ENCODE measurements around the gene GRK5. TPM values are rescaled to one million over a fixed set of nuclear protein-coding genes. Genes with fewer than 3 reads are reported as not detected.
A peak's percentile ranks its signal among the peaks of the same experiment; 100 is the strongest.

Gene GRK5
- total RNA-seq, 1 experiment from 2014 or later: 1.2 TPM

DNA sequence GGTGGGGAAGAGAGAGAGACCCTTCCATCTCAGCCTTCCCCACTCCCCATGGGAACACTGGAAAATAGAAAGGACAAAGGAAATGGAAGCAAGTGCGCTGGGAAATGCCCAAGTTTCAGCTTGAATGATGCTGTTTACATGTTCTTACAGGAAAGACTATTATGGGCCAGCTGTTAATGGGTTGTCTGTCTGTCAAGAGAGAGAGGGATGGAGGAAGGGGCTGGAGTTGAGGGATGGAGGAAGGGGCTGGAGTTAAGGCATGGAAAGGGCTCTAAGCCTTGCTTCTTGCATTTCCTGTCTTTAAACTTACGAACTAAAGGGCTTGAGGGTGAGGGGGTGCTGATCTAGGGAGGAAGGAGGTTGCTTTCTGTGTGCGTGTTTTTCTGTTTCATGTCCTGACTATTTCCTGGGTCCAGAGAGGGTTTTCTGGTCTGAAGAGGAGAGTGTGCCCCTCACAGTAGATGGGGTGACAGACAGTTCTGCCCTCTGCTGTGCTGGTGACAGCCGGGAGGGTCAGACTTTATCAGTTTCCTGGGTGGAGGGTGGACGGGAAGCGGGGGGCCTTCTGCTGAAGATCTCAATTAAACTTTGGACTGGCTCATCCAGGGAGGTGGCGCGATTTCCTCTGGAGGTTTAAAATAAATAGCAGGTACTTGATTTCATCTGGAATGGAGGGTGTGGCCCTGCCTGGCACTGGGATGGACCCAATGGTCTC is 30.5 kb downstream of the GRK5 start:
- Mint-ChIP-seq H3K27me3 (ENCODE audit: low read depth) (no peaks in the 10 kb centered on the region; the same call in 1 of the 2 replicates), H3K27ac (peak overlapping the region in 1 of 3 experiments; percentile 19; a peak in 1 of 7 replicates), H3K4me3 (peak overlapping the region in 1 of 2 experiments; percentile 8; a peak in 3 of 5 replicates), H3K36me3 (ENCODE audit: insufficient read depth in 1 of 3, low read depth in 3 of 3) (no peaks in the 10 kb centered on the region), H3K9me3 (peaks cover 2 to 3% of the 10 kb centered on the region in 2 experiments; a peak in 3 of 5 replicates), H3K4me1 (peaks cover 33 to 40% of the 10 kb centered on the region in 2 experiments)
- H3K79me2 ChIP-seq (ENCODE audit: insufficient read depth, low read length): no peaks in the 10 kb centered on the region
- no peak overlapping the region for H3K14ac ChIP-seq (ENCODE audit: insufficient read depth, low read length)
- H3K9ac ChIP-seq (ENCODE audit: extremely low read depth, insufficient read length, low read length): no peak overlapping the region
- H3K4me1 ChIP-seq (ENCODE audit: insufficient read depth, low read length): peaks cover 3% of the 10 kb centered on the region; the same call in 1 of the 2 replicates
- H4K91ac ChIP-seq (ENCODE audit: insufficient read length, low read depth, low read length): no peak overlapping the region
- no peak overlapping the region for H2BK20ac ChIP-seq (ENCODE audit: low read depth, low read length, poor library complexity, severe bottlenecking)
- no peak overlapping the region for H3K4me2 ChIP-seq (ENCODE audit: insufficient read depth, insufficient read length, low read length)
- H3K9me3 ChIP-seq (ENCODE audit: control insufficient read depth, low read depth, low read length): no peaks in the 10 kb centered on the region
- H4K20me1 ChIP-seq (ENCODE audit: control insufficient read depth, insufficient read depth, insufficient read length): no peaks in the 10 kb centered on the region
- no peak overlapping the region for H3K18ac ChIP-seq (ENCODE audit: insufficient read length, low read depth, low read length)
- no peak overlapping the region for H3T11ph ChIP-seq (ENCODE audit: low read length)
- H3K79me1 ChIP-seq (ENCODE audit: insufficient read depth, low read depth, low read length, poor library complexity, severe bottlenecking): no peaks in the 10 kb centered on the region
- H3K23me2 ChIP-seq (ENCODE audit: insufficient read length, low read depth, low read length, poor library complexity, severe bottlenecking): no peaks in the 10 kb centered on the region
- TF ChIP-seq, protein P1, sequence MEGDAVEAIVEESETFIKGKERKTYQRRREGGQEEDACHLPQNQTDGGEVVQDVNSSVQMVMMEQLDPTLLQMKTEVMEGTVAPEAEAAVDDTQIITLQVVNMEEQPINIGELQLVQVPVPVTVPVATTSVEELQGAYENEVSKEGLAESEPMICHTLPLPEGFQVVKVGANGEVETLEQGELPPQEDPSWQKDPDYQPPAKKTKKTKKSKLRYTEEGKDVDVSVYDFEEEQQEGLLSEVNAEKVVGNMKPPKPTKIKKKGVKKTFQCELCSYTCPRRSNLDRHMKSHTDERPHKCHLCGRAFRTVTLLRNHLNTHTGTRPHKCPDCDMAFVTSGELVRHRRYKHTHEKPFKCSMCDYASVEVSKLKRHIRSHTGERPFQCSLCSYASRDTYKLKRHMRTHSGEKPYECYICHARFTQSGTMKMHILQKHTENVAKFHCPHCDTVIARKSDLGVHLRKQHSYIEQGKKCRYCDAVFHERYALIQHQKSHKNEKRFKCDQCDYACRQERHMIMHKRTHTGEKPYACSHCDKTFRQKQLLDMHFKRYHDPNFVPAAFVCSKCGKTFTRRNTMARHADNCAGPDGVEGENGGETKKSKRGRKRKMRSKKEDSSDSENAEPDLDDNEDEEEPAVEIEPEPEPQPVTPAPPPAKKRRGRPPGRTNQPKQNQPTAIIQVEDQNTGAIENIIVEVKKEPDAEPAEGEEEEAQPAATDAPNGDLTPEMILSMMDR (conservative IDR thresholded peaks at IDR 0.05): no peak
- no peak overlapping the region for H2BK12ac ChIP-seq (ENCODE audit: insufficient read length, low read depth, low read length)
- H2BK120ac ChIP-seq (ENCODE audit: low read depth, low read length, poor library complexity, severe bottlenecking): no peak overlapping the region
- no peak overlapping the region for H4K5ac ChIP-seq (ENCODE audit: insufficient read length, low read depth, low read length)
- H3K23ac ChIP-seq (ENCODE audit: insufficient read length, low read depth, low read length): no peak overlapping the region
- no peak overlapping the region for H4K8ac ChIP-seq (replicated peaks; ENCODE audit: insufficient read length, low read depth, low read length)
- H3K56ac ChIP-seq (ENCODE audit: insufficient read length, low read depth, low read length): no peak overlapping the region
- no peak overlapping the region for H3K4ac ChIP-seq (ENCODE audit: low read depth, low read length)
- H2BK5ac ChIP-seq (ENCODE audit: insufficient read length, low read length): no peak overlapping the region
- H2BK15ac ChIP-seq (ENCODE audit: low read depth, low read length): no peak overlapping the region
- H3K27ac ChIP-seq (ENCODE audit: insufficient read length, low read depth, low read length): no peak overlapping the region
- H2AFZ ChIP-seq (ENCODE audit: low read length): no peak overlapping the region
- DNase-seq: no peak
- no peak overlapping the region for H2AK5ac ChIP-seq (ENCODE audit: insufficient read length, low read length)
- no CpG with 5 or more reads among the region's 8 CpGs for WGBS (ENCODE audit: extremely low coverage, insufficient read length, low lambda C conversion rate)
- no peaks in the 10 kb centered on the region for H3K27me3 ChIP-seq (ENCODE audit: insufficient read depth, low read length)

All from H9 (cell line).